ENCODE measurements around the gene FLYWCH1.

The FLYWCH1 gene

DNA sequence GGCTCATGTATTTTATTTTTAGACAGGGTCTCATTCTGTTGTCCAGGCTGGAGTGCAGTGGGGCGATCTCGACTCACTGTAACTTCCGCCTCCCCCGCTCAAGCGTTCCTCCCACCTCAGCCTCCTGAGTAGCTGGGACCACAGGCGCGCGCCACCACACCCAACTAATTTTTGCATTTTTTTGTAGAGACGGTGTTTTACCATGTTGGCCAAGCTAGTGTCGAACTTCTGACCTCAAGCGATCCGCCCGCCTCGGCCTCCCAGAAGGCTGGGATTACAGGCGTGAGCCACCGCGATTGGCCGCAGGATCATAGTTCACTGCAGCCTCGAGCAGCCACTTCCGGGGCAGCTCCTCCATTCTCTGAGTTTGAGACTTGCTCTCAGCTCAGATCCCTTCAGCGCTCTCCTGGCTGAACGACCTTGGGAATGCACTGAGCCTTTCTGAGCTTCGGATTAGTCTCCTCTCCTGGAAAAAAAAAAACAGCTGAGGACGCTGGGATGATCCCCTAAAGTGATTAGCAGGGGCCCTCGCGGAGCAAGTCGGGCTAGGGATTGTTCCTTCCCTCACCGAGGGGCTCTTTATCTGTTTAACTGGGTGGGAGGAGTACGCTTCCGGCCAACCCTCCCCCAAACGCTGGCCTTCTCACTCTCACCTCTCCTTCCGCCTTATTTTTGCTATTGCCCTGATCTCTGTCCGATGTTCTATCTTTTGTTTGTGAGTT is 69.6 kb downstream of the FLYWCH1 start:
- DNase-seq (ENCODE audit: extremely low read depth in 1 of 2, low read depth in 1 of 2), result no peak

DNA sequence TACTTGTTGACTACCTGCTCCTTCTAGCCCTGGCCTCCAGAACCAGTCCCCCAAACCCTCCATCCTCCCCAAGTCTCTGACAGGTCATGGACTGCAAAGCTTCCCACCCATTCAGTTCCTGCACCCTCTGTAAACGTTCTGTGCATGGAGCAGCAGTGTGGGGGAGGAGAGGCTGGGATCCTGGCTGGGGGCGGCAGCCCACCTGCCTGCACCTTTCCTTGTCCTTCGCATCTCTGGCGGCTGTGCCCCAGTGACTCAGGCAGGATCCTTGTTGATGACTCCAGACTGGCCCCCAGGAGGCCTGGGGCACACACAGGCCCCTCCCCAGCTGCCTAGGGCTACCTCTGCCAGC is 70.1 kb downstream of the FLYWCH1 start:
- DNase-seq (ENCODE audit: extremely low read depth in 1 of 2, low read depth in 1 of 2), result no peak

DNA sequence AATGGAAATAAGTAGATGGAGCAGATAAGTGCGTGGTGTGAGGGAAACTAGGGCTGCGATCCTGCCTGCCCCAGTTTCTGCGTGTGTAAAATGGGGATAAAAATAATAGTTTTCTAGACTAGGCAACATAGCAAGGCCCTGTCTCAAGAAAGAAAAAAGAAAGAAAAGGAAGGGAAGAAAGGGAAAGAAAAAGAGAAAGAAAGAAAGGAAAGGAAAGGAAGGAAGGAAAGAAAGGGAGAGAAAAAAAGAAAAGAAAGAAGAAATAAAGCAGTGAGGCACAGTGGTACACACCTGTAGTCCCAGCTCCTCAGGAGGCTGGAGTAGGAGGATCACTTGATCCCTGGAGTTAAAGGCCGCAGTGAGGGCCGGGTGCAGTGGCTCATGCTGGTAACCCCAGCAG is 70.7 kb downstream of the FLYWCH1 start:
- no peak for DNase-seq (ENCODE audit: extremely low read depth in 1 of 2, low read depth in 1 of 2)

DNA sequence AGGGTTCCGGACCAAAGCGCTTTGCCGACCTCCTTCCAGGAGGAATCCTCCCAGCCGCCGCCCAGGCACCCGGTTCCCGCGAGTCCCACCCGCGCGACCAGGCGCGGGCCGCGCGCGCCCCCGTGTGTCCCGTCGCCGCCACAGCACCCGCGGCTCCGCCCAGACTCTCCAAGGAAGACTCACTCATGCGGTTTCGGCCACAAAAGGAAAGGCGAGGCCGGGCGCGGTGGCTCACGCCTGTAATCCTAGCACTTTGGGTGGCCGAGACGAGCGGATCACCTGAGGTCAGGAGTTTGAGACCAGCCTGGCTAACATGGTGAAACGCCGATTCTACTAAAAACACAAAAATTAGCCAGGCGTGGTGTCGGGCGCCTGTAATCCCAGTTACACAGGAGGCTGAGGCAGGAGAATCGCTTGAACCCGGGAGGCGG is 72.0 kb downstream of the FLYWCH1 start:
- peak in 1 of 2 donors; percentile 52 for DNase-seq (ENCODE audit: extremely low read depth in 1 of 2, low read depth in 1 of 2)

DNA sequence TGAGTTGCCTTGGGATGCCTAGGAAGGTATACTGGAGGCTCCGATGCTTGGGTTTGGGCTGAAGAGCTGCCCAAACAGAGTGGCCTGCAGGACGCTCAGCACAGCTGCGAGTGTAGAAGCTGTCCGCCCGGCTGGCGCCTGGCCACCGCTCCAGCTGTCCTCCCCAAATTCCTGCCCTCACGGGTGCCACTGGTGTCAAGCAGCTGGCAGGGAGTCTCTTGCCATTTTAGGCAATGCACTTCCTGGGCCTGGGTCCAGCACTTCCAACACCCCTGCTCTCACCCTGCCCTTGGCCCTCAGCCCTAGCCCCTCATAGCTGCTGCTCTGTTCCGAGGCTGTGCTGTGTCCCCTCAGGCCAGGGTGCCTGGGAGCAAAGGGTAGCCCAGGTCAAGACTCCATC is 73.7 kb downstream of the FLYWCH1 start:
- DNase-seq (ENCODE audit: extremely low read depth in 1 of 2, low read depth in 1 of 2), result no peak

DNA sequence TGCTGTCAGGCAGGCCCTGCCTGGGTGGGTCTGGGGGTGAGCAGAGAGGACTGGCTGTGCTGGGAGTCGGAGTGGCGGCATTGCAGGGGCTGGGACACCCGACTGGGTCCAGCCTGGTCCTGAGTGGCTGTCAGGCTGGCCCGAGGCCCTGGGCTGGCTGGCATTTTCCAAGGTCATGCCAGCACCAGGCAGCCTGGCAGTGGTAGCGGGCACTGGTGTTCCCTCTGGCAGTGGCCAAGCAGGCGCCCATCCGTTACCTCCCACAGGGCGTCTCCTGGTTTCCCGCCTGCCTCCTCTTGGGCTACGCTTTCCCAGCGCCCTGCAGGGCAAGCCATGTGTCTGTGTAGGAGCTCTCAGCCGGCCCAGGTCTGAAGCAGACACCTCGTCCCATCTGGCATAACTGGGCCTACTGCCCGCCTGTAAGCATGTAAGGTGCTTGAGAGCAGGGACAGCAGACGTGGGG is 74.2 kb downstream of the FLYWCH1 start:
- no peak for DNase-seq (ENCODE audit: extremely low read depth in 1 of 2, low read depth in 1 of 2)

DNA sequence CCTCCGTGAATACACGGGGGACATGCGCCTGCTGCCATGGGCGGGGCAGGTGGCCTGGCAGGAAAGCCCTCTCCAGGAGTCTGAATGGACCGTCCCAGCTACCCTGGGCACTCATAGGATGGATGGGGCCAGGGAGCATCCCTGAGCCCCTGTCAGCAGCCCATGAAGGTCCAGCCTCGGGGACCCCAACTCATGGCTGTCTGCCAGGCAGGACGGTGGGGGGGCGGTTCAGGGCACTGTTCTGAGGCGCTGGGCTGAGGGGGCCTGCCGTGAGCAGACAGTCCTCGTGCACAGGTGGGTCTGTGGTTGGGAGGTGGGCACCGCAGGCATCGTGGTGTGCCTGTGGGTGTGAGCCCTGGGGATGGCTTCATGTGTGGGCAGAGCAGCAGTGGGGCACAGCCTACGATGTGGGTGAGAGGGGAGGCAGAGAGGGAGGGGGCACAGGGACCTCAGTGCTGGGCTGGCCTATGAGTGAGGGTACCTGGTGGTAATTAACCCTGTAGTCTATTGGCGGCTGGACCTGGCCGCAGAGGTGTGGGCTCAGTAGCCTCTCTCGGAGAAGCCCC is 75.0 kb downstream of the FLYWCH1 start:
- no peak for DNase-seq (ENCODE audit: extremely low read depth in 1 of 2, low read depth in 1 of 2)

DNA sequence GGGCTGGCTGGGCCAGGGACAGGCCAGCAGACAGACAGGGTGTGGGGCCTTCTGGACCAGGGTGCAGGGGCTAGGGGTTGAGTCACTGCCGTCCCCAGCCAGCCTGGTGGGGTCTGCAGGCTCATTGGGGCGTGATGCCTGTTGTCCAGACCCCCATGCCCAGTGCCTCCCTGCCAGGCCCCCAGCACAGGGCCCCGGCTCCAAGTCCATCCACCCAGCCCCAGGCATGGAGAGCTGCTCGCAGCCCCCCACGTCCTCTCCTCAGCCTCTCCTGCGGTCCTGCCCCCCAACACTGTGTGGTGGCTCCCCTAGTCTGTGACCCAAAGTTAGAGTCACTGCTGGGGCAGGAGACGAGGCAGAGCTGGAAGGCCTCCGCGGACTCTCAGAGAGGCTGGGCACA is 75.6 kb downstream of the FLYWCH1 start:
- no peak for DNase-seq (ENCODE audit: extremely low read depth in 1 of 2, low read depth in 1 of 2)

DNA sequence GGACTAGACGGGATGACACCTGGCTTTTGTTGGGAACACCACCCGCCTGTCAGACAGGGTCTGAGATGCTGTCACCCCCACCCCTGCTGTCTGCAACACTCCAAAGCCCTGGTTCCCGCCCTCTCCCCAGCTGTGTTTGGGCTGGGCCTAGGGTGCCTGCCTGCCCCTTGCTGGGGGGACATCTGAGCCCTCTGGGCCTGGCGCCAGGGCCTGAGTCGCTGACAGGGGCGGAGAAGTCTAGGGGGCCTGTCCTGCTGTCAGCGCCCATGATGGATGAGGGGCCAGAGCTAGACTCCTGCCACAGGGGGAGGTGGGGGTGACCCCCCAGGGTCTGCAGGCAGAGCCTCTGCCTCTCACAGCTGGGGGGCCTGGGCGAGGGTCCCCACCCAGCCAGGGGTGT is 76.1 kb downstream of the FLYWCH1 start:
- DNase-seq (ENCODE audit: extremely low read depth in 1 of 2, low read depth in 1 of 2), result no peak

DNA sequence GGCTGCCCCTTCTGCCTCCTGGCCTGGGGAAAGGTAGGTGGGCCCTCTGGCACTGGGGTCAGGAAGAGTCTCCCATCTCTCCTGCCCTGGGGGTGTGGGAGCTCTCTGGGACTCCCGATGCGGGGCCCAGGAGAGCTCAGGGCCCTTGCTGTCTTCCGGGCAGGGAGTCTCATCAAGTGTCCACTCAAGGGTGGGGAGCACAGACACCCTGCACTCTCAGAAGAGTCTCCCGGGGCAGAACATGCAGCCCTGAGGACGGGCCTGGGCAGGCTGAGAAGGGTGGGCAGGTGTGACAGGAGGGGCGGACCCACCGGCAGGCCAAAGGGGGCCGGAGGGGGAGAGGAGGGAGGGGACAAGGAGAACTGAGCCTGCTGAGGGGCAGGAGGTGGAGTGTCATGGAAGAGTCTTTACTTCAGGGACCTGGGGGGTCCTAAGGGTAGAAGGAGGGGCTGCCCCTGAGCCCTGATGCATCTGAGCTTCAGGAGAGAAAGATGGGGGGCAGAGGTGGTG is 76.9 kb downstream of the FLYWCH1 start:
- DNase-seq (ENCODE audit: extremely low read depth in 1 of 2, low read depth in 1 of 2), result no peak

DNA sequence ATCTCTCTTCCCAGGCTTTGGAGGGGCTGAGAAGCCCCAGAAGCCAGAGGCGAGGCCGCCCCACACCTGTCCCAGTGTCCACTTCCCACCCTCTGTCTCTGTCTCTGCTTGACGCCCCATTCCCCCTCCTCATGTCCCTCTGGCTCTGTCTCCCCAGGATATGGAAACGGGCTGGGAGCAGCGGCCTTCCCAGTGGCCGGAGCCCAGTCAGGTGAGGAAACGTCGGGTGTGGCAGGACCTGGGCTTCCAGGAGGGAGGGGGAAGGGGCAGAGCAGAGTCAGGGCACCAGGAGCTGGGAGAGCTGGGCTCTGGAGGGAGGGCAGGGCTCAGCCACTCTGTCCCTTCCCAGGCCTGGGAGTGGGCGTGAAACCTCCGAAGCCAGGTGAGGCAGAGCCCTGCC is 79.2 kb downstream of the FLYWCH1 start:
- no peak for DNase-seq (ENCODE audit: extremely low read depth in 1 of 2, low read depth in 1 of 2)

DNA sequence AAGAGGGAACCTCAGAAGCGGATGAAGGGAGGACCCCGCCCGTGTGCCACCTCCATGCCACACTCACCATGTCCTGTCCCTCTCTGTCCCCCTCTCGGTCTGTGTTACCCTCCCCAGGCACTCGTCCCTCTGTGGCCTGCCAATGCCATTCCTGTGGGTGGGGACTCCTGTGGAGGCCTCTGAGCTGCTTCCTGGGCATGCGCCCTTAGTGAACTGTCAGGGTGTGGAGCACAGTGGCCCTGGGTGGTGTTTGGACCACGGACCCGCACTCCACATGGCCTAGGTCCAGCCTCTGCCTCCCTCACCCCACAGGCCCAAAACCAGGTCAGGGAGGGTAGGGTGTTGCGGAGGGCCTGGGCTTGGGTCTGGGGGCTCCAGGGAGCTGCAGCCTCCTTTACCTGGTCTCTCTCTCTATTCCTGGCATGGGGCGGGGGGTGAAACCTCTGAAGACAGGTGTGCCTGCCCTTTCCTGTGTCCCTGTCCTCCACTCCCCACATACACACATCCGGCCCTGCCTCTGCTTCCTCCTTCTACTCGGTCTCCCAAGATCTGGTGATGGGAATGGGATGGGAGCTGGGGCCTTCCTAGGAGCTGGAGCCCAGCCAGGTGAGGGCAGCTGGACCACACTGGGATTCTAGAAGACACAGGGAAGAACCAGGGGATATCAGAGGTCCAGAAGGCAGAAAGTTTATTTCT is 80.0 kb downstream of the FLYWCH1 start:
- DNase-seq (ENCODE audit: extremely low read depth in 1 of 2, low read depth in 1 of 2), result no peak

DNA sequence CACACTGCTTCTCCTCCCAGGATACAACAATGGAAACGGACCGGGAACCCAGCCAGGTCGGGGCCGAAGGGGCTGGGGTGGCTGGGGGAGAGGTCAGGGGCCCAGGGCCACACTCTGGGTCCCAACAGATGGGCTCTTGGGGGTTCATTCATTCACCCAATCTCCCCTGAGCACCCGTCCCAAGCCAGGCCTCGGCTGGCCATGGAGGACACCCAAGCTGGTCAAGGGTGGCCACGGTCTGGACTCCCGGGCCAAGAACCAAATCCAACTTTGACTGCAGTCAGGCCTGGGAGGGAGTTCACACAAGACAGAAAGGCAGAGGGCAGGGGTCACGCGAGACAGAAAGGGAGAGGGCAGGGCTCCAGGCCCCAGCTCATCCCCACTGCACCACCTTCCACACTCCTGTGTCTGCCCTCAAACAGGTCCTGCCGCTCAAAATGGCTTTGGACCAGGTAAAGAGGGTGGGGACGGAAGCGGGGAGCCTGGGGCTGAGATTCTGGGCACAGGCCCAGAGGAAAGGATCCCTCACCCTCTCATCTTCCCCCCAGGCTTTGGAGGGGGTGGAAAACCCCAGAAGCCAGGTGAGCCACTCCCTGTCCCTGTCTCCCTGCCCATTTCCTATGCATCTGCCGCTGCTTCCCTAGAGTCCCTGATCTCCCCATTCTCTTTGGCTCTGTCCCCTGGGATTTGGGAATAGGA is 80.8 kb downstream of the FLYWCH1 start:
- DNase-seq (ENCODE audit: extremely low read depth in 1 of 2, low read depth in 1 of 2), result no peak

DNA sequence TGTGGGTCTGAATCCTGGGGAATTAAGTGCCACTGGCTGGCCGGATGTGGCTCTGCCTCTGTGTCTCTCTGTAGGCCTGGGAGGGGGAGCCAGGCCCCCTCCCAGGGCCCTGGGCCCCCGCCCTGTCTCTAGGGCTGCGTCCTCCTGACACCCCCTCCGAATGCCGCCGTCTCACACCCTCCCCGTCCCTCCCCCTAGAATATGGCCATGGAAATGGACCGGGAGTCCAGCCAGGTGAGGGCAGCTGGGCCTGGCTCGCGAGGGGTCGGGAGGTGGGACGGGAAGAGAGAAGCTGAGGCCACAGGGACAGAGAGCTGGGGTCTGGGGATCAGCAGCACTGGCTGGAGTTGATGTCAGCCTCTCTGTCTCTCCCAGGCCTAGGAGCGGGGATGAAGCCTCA is 84.6 kb downstream of the FLYWCH1 start:
- DNase-seq (ENCODE audit: extremely low read depth in 1 of 2, low read depth in 1 of 2), result no peak

DNA sequence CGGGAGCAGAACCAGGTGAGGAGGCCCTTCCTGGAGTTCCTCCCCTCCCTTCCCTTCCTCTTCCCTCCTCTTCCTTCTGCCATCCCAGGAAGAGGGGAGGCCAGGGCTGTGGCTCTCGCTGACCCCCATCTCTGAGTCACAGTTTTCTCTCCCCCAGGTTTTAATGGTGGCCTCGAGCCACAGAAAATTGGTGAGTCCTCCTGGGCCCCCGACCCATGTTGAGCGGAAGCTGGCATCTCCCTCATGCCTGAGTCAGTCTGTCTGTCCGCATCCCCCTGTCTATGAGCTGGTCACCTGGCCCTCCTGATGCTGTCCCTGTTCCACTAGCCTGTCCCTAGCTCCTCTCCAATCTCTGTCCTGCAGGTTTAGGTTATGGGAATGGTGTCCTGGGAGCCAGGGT is 88.2 kb downstream of the FLYWCH1 start:
- no peak for DNase-seq (ENCODE audit: extremely low read depth in 1 of 2, low read depth in 1 of 2)

DNA sequence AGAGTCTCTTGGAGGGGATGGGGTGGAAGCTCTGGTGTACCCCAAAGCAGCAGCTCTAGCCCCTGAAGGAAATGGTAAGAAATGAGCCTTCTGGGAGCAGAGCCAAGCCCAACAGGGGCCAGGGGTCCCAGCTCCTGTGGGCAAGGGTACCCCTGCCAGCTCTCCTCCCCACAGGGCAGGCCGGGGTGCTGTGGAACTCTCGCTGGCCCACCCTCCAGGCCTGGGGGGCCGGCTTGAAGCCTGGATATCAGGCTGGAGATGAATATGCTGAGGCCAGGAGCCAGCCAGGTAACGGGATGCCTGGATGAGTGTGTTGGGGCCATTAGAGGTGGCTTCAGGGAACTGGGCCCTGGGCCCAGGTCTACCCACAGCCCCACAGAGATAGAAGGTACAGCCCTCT is 88.8 kb downstream of the FLYWCH1 start:
- DNase-seq (ENCODE audit: extremely low read depth in 1 of 2, low read depth in 1 of 2), result no peak

Measured in activated CD8-positive, alpha-beta memory T cell treated with anti-CD3 and anti-CD28 coated beads for 1 hour (primary cell).